Thoracic aorta (tissue), 2 donors: Measurements from ENCODE around the gene TBL1X. TPM values are rescaled to one million over a fixed set of nuclear protein-coding genes. Genes with fewer than 3 reads are reported as not detected.

Source experiments
- ATAC-seq: fragments of 150-250 bp; one replicate; pipeline ENCODE4 v1.8.0; 2017; ENCODE audit warnings: low read depth; ENCODE audit not compliant: insufficient number of reproducible peaks, low FRiP score
- DNase-seq: peaks from one replicate; pipeline ENCODE4 v3.0.0-alpha.2; 2020; ENCODE audit warnings: low spot score
- H3K27ac ChIP-seq, 2 donors: fragments of 200-600 bp; sonication (generic); 1 replicate in 1 of 2; 2 replicates in 1 of 2; pipeline ENCODE4 v1.5.1; 2016; ENCODE audit warnings: mild to moderate bottlenecking in 2 of 2, moderate library complexity in 2 of 2
- H3K27me3 ChIP-seq: fragments of 200-600 bp; sonication (generic); replicated peaks from 2 replicates; pipeline ENCODE4 v1.6.0; 2016; ENCODE audit warnings: mild to moderate bottlenecking; ENCODE audit not compliant: insufficient read depth
- H3K36me3 ChIP-seq: fragments of 200-600 bp; sonication (generic); one replicate; pipeline ENCODE4 v1.5.1; 2016
- H3K4me1 ChIP-seq, 2 donors: fragments of 200-600 bp; sonication (generic); 1 replicate in 1 of 2; 2 replicates in 1 of 2; pipeline versions ENCODE4 v1.5.1 to v1.6.0; 2016; ENCODE audit warnings: low read depth in 2 of 2, mild to moderate bottlenecking in 1 of 2; ENCODE audit not compliant: control insufficient read depth in 1 of 2
- H3K4me3 ChIP-seq: fragments of 200-600 bp; sonication (generic); 2 replicates; pipeline ENCODE4 v1.5.1; 2016; ENCODE audit warnings: mild to moderate bottlenecking
- H3K9me3 ChIP-seq: fragments of 200-600 bp; sonication (generic); 2 replicates; pipeline ENCODE4 v1.5.1; 2016
- CTCF ChIP-seq: fragments of 200-600 bp; sonication (generic); IDR thresholded peaks from one replicate; pipeline ENCODE4 v1.5.1; 2019; ENCODE audit warnings: antibody characterized with exemption
- total RNA-seq, 2 donors: library from RNA; depleted of rRNA; stranded (reverse); fragments of >200 nt; gene quantifications; one replicate each; pipeline versions ENCODE4 v1.1.0 to v1.2.3, GENCODE V29; 2016

Gene TBL1X
- total RNA-seq, 2 donors from 2014 or later: 37.9 to 39.7 TPM

DNA sequence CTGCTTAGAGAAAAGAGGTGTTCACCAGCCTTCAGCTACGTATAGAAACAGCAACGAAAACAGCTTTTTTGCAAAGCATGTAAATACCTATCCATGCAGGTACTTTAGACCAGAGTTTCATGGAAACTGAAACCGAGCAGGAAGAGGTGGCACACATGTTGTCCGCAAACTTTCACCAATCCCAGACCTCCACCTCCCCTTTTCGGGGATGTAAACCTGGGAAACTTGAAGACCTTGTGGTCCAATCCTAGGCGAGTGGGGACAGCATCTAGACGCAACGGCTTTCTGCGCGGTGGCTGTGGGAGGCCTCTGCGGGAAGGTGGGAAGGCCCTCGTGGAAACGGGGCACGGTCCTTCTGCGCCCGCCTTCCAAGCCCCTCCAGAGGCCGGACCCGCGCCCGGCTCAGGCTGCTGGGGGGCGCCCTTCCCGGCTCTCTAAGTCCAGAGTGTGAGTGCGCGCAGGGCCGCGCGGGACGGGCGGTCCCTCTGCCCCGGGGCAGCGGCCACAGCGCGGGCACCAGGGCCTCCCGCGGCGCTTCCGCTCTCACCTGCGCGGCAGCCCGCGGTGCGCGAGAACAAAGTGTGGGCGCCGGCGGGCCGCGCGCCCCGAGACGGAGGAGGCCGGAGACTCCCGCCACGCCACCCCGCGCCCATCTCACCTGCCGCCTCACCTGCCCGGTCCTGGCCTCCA, 320.5 kb downstream of the TBL1X start:
- no peak for ATAC-seq
- peaks cover 0 to 11% of the 10 kb centered on the region in 2 donors for H3K4me1 ChIP-seq
- H3K27me3 ChIP-seq: no peaks in the 10 kb centered on the region
- no peak for DNase-seq
- H3K27ac ChIP-seq: no peak overlapping the region
- TF ChIP-seq CTCF: no peak
- H3K9me3 ChIP-seq: no peaks in the 10 kb centered on the region
- H3K36me3 ChIP-seq: no peaks in the 10 kb centered on the region
- H3K4me3 ChIP-seq: peak overlapping the region; percentile 41

GRCh38 chrX:9785944-9786797, 321.3 kb downstream of the TBL1X start, which contains the start of gene SHROOM2:
TSS of gene SHROOM2 (plus strand) at chrX:9786429. CDS start at chrX:9786546, 117 bp downstream.
- Histone ChIP-seq H3K4me3 (peak within 1 kb of the TSS; percentile 53), H3K9me3 (no peaks in the 10 kb centered on the region), H3K4me1 (peaks cover 0 to 11% of the 10 kb centered on the region in 2 donors), H3K36me3 (no peaks in the 10 kb centered on the region), H3K27ac (no peak within 1 kb of the TSS), H3K27me3 (no peaks in the 10 kb centered on the region)
- DNase-seq (no peak), ATAC-seq (no peak)
- no peak for TF ChIP-seq CTCF

GRCh38 chrX:9786798-9787635, 322.2 kb downstream of the TBL1X start:
- Histone ChIP-seq H3K9me3 (no peaks in the 10 kb centered on the region), H3K4me3 (peak overlapping the region; percentile 53), H3K27me3 (no peaks in the 10 kb centered on the region), H3K4me1 (peaks cover 0 to 11% of the 10 kb centered on the region in 2 donors), H3K27ac (no peak overlapping the region), H3K36me3 (no peaks in the 10 kb centered on the region)
- ATAC-seq (no peak), DNase-seq (no peak)
- TF ChIP-seq CTCF: no peak

GRCh38 chrX:9788911-9789310, 324.1 kb downstream of the TBL1X start:
- H3K9me3 ChIP-seq: no peaks in the 10 kb centered on the region
- peaks cover 0 to 11% of the 10 kb centered on the region in 2 donors for H3K4me1 ChIP-seq
- TF ChIP-seq CTCF: no peak
- no peak for ATAC-seq
- no peaks in the 10 kb centered on the region for H3K27me3 ChIP-seq
- no peak overlapping the region for H3K4me3 ChIP-seq
- DNase-seq: no peak
- no peaks in the 10 kb centered on the region for H3K36me3 ChIP-seq
- H3K27ac ChIP-seq: no peak overlapping the region
